Omental fat pad (tissue), 4 donors: ENCODE data around the gene HMGCLL1. TPM values are rescaled to one million over a fixed set of nuclear protein-coding genes. Genes with fewer than 3 reads are reported as not detected.

ENCODE experiments used
- ATAC-seq: fragments of 150-250 bp; one replicate; pipeline ENCODE4 v1.9.1; 2016; ENCODE audit warnings: mild to moderate bottlenecking, moderate library complexity; ENCODE audit not compliant: low FRiP score
- DNase-seq: peaks from one replicate; pipeline ENCODE4 v3.0.0-alpha.2; 2019; ENCODE audit warnings: low spot score
- CTCF ChIP-seq, 3 donors: fragments of 450-650 bp; IDR thresholded peaks; one replicate each; pipeline ENCODE4 v1.5.1; 2016 to 2017; ENCODE audit warnings: antibody characterized with exemption in 3 of 3, mild to moderate bottlenecking in 3 of 3, moderate library complexity in 2 of 3
- total RNA-seq, 4 donors: library from RNA; depleted of rRNA; stranded (reverse); fragments of >200 nt; gene quantifications; one replicate each; pipeline ENCODE4 v1.1.0, GENCODE V29; 2016

The HMGCLL1 gene
- total RNA-seq, 4 donors from 2014 or later: 0.82 to 4.1 (median 1.2) TPM

GRCh38 chr6:55437141-55437540 is 141.9 kb downstream of the HMGCLL1 start:
- no peak for TF ChIP-seq CTCF (IDR thresholded peaks at IDR 0.05)
- no peak for ATAC-seq
- DNase-seq: no peak

- DNase-seq: no peak
- TF ChIP-seq CTCF (IDR thresholded peaks at IDR 0.05): no peak
- ATAC-seq: no peak
Measured at GRCh38 chr6:55433446-55434130, 145.4 kb downstream of the HMGCLL1 start.

- no peak for TF ChIP-seq CTCF (IDR thresholded peaks at IDR 0.05)
Measured at GRCh38 chr6:55423933-55424332, 155.1 kb downstream of the HMGCLL1 start.

GRCh38 chr6:55410674-55411073 is 168.3 kb downstream of the HMGCLL1 start:
- TF ChIP-seq CTCF (IDR thresholded peaks at IDR 0.05): no peak
- no peak for ATAC-seq
- DNase-seq: no peak

More at GRCh38 chr6:55423933-55424332, 155.1 kb downstream of the HMGCLL1 start:
- ATAC-seq (no peak), DNase-seq (no peak)

GRCh38 chr6:55405474-55406235 is 173.3 kb downstream of the HMGCLL1 start:
- ATAC-seq (no peak), DNase-seq (no peak)
- no peak for TF ChIP-seq CTCF (IDR thresholded peaks at IDR 0.05)

GRCh38 chr6:55399351-55399750 is 179.6 kb downstream of the HMGCLL1 start:
- no peak for DNase-seq
- no peak for TF ChIP-seq CTCF (IDR thresholded peaks at IDR 0.05)
- no peak for ATAC-seq

- DNase-seq: no peak
- no peak for TF ChIP-seq CTCF (IDR thresholded peaks at IDR 0.05)
- no peak for ATAC-seq
Measured at GRCh38 chr6:55397986-55398385, 181.0 kb downstream of the HMGCLL1 start.
